Hindlimb muscle (tissue), 1 donor: ENCODE measurements around the gene KIF5A. TPM values are rescaled to one million over a fixed set of nuclear protein-coding genes. Genes with fewer than 3 reads are reported as not detected.
"Not testable (repeated sequence)": the region's sequence is repeated elsewhere in the genome, so short reads cannot be mapped to it uniquely, and the experiment has no call there.

ENCODE experiments used
- DNase-seq: peaks from one replicate; pipeline ENCODE4 v3.0.0-alpha.2; 2013
- polyA plus RNA-seq: library from polyadenylated mRNA; unstranded; fragments of 120-200 nt; gene quantifications from one replicate; pipeline ENCODE4 v1.2.1, GENCODE V29; 2013; ENCODE audit not compliant: insufficient read length

Gene KIF5A
- polyA plus RNA-seq, 1 donor = not detected

DNA sequence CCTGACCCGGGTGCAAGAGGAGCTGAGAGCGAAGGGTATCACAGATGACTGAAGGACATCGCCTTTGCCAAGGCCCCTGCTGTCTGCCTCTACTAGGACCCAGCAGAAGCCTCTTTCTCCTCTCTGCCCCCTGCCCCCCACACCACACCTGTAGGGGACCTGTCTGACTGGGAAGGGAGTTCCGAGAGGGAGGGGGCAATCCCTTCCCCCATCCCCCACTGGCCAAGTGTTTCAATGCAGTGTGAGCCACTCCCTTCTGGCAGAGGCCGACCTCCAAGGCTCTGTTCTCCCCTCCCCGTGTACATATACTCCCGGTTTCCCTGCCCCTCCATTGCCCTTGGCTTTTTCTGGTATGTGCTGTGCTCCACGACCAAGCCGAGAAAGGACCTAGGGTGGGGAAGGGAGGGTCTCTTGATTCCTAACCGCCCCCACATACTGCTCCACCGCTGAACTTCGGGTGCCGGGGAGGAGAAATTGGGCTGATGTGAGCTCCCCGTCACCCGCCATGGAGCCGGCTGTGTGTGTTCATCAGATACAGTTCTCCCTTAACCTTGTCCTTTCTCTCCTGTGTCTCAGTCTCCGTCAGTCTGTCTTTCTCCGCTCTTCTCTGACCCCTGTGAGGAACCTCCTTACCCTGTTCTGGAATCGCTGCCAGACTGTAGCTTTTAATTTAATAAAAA, 59.4 kb downstream of the KIF5A start:
- DNase-seq = no peak

DNA sequence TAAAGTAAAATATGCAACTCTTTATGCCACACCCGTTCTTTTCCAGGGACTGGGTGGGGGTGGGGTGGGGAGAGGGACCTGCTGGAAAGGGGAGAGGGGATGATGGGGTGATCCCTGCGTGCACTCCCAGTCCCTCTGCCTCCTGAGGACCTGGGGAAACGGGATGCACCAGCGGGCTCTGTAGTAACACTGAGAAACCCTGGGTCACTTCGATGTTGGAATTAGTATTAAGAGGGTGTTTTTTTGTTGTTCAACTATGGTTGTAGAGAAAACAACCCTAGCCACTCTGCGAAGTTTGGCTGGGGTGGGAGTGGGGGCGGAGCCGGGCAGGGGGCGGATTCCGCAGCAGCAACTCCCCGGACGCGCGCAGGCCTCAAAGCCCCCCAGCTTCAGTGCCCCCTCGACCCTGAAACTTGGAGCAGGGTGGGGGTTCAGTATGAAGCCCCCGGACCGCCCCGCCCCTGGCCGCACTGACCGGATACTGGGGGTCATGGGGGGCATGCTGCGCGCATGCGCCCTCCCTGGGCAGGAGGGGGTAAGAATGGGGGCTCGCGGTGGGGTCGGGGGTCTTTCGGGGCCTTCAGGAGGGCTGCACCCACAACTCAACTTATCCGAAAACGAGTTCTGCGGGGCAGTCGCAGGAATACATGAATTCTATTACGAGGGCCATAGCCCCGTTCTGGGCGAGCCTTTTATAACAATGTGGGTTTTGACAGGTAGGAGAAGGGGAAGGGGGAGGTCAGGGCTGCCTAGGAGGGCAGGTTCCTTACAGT, 60.1 kb downstream of the KIF5A start:
- peak; percentile 34 for DNase-seq

DNA sequence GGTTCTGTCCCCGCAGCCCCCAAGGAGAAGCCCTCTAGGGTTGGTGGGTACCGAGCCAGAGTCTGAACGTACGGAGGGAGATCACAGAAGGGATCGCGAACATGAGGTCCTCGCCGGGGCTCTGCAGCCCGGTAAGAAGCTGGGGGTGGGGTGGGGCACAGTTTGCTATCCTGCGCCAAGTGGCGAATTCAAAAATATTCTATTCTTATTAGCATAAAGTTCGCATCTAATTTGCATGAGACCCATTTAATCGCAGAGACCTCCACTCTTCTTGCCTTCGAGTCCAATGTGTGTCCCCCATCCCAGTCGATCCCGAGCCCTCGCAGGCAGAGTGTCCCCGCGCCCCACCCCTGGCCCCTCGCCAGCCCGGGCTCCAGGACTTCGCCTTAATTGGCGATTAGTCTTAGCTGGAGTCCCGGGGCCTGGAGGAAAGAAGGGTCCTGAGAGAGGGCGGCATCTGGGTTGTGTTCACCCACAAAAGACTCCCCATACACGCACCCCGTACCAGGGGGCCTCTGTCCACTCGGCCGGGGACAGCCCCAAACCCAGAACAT, 60.8 kb downstream of the KIF5A start:
- DNase-seq = peak; percentile 54

DNA sequence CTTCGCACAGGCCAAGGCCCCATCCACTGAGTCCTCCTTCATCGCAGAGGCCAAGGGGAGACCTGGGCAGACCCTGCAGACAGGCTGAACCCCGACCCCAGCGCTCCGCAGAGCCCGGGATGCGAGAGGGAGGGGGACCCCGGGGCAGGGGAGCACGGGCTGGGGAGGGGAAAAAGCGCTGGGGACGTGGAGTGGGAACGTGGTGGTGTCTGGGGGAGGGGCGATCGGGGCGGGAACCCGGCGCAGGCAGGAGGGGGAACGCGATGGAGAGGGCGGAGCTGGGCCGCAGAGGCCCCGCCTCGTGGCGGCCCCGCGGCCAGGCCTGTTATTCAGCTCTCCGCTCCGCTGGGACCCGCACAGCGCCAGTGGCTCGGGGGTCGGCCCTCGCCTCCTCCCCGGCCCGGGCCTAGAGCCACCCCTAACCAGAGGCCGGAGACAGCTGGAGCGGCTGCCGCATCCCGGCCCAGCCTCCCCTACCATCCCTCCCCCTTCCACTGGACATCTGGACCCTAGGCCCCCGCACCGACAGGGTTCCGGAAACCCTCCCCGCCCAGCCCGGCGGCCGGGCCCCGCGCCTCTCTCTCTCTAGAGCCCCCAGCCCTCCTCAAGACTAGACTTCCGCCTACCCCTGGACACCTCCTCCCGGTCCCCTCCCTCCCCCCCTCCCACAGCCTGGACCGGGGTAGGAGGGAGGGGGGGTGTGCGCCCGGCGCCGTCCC, 61.4 kb downstream of the KIF5A start, which contains the start of gene ARHGEF25:
Gene ARHGEF25 (plus strand): TSS at position 328 of the 719 bp plus-strand sequence. CDS start 460 bp downstream, outside the sequence.
- DNase-seq = peak; percentile 93

DNA sequence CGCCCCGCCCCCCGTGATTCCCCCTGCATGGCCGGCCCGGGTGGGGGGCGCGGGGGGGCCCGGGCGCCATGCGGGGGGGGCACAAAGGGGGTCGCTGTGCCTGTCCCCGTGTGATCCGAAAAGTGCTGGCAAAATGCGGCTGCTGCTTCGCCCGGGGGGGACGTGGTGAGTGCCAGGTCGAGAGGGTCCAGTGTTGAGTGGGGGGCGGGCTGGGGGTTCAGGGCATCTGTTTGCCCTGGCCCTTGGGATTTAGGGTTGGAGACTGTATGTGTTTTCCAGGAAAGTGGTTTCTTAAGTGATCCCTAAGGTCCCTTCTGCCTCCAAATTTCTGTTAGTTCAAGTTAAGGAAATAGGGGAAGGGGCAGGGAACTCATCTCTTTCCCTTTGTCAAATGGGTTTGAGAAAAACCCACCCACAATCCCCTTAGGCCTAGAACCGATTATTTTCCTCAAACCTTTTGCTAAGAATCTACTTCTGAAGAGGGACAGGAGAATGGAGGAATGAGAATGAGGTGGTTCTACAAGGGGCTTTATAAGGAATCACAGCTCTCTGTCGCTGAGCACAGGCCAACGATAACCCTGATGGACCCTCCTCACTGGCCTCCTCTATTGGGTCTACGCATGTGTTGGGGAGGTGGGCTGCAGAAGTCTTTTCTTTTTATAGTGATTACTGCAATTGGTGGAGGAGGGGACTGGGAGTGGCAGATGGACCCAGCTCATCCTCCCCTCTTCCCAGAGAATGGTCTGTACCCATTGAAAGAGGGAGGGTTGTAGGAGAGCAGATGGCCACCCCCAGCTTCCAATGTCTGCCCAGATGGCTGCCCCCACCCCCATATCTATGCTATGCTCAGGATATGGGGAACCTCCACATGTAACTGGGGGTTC, 62.2 kb downstream of the KIF5A start:
- no peak for DNase-seq

DNA sequence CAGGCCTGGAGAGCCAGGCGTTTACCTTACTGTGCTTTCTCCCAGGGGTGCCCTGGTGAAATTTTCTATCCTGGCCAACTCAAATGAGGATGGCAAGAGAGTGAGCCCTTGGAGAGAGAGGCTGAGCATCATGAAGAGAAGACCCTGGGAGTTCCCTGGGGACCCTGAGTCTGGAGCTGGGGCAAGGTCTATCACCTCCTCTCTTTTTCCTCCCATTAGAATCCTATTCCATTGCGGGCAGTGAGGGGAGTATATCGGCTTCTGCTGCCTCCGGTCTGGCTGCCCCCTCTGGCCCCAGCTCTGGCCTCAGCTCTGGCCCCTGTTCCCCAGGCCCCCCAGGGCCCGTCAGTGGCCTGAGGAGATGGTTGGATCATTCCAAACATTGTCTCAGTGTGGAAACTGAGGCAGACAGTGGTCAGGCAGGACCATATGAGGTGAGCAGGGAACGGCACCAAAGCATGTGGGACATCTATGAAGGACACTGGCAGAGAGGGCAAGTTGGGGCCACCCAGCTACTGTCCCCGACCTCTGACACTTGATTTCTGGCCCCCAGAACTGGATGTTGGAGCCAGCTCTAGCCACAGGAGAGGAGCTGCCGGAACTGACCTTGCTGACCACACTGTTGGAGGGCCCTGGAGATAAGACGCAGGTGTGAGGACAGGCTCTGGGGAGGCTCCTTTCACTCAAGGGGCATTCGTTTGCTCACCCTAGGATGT, 63.0 kb downstream of the KIF5A start:
- no peak for DNase-seq

DNA sequence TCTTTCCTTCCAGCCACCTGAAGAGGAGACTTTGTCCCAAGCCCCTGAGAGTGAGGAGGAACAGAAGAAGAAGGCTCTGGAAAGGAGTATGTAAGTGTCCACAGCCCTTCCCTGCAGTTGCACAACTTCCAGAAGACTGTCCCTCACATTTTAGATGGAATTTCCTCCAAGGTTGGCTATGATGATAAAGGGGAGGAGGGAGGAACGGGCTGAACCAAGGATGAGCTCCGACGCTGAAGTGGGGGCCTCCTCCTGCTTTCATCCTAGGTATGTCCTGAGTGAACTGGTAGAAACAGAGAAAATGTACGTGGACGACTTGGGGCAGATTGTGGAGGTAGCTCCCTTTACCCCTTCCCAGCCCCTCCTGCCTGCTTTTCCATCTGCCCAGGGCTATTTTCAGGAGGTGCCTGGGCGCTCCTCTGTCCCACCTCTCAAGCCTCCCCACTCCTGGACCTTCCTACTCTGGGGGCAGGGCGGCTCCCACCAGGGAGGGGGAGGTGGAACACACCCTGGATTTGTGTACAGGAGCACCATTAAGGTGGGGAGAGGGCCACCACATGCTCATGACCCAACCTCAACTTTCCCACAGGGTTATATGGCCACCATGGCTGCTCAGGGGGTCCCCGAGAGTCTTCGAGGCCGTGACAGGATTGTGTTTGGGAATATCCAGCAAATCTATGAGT, 63.7 kb downstream of the KIF5A start:
- no peak for DNase-seq

DNA sequence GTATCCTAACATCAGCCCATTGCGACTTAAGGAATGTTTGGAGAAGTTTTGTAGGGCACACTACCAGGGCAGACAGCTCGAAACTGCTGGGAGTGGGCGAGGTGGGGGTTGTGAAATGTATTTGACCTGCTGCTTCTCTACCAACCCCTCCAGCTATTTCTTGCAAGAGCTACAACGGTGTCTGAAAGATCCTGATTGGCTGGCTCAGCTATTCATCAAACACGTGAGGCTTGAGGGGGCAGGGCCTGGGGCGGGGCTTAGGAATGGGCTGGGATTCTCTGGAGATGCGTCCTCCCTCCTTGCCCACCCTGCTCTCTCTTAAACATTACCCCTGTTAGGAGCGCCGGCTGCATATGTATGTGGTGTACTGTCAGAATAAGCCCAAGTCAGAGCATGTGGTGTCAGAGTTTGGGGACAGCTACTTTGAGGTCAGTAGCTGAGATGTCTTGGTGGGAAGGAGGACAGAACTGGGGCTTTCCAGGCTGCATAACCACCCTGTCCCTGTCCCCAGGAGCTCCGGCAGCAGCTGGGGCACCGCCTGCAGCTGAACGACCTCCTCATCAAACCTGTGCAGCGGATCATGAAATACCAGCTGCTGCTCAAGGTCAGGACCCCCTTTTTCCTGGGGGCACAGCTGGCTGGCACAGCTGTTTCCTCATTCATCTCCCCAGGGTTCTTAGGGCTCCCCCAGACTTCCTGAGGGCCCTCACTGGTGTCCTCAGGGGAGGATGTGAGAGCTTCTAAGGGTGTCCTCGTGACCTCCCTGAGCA, 64.5 kb downstream of the KIF5A start:
- DNase-seq = no peak

DNA sequence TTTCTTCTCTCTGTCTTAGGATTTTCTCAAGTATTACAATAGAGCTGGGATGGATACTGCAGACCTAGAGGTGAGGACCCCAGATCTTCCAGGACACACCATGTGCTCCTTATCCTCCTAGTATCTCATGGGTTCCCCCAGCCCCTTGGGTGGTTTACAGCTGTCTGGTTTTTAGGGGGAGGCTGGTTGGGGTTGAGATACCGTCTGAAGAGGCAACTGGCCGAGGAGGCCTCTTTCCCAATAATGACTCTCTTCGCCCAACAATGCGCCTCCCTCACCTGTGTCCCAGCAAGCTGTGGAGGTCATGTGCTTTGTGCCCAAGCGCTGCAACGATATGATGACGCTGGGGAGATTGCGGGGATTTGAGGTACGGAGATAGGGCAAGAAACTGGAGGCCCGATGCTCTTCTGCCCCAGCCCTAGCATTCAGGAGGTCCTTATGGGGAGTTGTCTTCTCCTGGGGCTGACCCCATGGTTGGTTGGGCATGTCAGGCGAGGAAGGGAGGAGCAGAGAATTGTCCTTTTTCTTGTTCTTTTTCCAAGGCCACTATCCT, 65.2 kb downstream of the KIF5A start:
- no peak for DNase-seq

DNA sequence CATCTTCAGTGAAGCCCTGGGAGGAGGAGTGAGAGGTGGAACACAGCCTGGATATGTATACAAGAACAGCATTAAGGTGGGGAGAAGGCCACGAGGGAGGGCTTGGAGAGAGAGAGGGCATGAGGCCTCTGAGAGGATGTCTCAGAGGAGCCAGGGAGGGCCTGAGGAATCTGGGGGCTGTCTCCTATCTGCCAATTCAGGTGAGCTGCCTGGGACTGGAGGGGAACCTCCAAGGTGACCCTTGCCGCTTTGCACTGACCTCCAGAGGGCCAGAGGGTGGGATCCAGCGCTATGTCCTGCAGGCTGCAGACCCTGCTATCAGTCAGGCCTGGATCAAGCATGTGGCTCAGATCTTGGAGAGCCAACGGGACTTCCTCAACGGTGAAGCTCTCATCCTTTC, 65.8 kb downstream of the KIF5A start:
- DNase-seq = no peak

DNA sequence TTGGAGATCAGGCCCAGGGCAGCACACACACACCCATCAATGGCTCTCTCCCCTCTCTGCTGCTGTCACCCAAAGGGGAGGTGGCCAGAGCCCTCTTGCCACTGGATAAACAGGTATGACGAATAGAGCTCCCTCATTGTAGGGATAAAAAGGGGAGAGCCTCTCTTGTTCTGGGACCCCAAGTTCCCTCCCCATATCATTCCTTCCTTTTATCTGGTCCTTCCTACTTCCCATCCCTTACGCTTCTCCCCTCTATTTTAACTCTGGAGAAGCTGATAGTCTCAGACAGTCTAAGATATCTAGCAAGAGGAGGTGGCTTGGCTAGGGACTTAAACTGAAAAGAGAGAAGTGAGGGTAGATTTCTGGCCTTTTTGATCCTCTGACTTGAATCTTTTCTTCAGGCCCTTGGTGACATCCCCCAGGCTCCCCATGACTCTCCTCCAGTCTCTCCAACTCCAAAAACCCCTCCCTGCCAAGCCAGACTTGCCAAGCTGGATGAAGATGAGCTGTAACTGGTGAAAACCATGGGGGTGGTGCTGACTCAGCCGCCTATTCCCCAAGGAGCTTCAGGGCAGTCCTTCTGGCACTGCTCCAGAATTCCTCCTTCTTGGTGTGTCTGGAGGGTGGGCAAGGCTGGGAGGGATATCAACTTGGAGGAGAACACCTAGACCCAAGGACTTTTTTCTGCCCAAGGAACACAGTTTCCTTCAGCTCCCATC, 66.7 kb downstream of the KIF5A start:
- no peak for DNase-seq

DNA sequence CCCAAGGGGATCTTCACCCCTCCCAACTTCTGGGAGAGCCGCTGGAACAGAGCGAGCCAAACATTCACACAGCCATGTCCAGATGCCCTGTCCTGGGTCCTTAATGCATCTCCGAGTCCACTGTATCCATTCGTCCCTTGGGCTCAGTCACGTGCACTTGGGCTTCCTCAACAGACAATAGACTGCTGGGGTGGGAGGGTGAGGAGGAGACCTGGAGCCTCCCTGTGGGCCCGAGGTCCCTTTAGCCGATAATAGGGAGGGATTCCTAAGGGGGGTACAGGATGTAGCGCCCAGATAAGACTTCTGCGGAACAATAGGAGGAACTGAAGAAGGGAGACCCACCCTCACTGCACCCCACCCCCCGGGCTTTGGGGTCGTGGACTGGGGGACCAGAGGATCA, 68.1 kb downstream of the KIF5A start:
- DNase-seq = no peak

DNA sequence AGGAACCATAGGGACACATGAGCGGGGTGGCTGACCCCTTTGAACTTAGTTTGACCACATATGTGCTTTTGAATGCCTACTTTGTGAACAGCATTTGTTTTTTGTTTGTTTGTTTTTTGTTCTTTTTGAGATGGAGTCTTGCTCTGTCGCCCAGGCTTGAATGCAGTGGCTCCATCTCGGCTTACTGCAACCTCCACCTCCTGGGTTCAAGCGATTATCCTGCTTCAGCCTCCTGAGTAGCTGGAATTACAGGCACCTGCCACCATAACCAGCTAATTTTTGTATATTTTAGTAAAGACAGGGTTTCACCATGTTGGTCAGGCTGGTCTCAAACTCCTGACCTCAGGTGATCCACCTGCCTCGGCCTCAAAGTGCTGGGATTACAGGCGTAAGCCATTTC, 68.6 kb downstream of the KIF5A start:
- not testable (repeated sequence) for DNase-seq

DNA sequence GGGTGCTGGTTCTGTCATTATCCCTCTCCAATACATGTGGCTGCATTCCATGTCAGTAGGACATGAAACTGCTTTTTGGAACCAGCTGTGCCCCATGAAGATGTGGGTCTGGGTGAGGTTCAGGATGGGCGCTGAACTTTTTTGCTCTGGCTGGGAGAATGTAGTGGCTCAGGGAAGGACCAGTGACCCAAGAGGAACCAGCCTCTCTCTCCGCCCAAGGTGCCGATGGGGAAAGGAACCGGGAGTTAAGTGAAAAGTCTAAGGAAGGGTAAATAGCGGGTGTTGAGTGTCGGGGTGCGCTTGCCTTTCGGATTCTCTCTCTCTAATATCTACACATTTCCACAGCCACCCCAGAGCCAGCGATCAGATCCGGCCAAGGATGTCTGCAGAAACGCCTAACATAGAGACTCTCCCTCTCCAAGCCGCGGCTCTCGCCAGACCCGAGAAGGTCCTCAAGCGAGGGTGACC, 69.2 kb downstream of the KIF5A start:
- no peak for DNase-seq

DNA sequence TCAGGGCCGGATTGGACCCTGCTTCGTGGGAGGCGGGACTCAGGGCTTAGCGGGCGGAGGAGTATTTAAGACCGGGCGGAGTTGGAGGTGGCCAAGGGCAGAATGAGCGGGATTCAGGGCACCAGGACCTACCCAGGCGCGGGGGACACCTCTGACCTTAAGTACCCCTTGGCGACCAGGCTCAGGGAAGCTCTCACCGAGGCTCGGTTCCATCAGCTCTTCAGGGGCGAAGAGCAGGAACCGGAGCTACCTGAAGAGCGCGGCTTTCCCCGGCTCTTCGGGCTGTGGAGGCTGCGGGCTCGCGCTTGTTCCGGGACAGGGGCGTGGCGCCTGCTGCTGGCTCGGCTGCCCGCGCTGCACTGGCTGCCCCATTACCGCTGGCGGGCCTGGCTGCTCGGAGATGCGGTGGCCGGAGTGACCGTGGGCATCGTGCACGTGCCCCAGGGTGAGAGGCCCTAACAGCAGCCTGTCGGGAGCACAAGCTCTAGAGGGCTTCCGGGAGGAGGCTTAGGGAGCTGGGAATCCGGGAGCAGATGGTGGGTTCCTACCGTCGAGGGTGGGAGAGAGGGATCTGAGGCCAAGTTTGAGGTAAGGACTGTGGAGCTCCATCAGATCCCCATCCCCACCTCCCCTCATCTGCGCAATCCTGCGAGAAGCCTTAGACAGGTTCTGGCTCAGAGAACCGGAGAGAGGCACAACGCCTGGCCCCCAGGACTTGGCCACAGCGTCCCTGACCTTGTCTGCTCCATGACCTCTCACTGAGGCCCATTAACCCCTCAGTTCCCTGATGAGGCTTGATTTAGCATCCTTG, 69.8 kb downstream of the KIF5A start:
- no peak for DNase-seq

DNA sequence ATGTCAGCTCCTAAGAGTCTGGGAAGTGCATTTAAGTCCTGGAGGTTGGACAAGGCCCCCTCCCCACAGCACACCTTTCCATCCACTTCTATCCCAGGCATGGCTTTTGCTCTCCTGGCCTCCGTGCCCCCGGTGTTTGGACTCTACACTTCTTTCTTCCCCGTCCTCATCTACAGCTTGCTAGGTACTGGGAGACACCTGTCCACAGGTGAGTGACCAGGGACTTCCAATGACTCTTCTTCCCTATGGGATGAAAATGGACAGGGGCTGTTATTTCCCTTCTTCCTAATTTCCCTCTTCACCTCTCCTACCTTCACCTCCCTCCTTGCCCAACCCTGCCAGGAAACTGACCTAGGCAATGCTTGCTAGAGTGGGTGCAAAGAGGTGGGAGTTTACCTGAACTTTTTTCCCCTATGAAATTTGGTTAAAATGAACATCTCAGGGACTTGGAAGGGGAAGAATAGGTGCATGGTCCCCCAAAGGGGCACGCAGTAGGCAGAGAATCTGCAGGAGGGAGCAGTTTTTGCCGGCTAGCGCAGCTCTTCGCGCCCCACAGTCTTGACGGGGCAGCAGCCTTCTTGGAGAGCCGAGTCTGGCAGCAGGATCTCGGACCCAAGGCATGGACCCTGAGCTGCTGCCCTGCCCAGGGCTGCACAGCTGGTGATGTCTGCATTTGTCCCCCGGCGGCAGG, 70.5 kb downstream of the KIF5A start:
- no peak for DNase-seq

DNA sequence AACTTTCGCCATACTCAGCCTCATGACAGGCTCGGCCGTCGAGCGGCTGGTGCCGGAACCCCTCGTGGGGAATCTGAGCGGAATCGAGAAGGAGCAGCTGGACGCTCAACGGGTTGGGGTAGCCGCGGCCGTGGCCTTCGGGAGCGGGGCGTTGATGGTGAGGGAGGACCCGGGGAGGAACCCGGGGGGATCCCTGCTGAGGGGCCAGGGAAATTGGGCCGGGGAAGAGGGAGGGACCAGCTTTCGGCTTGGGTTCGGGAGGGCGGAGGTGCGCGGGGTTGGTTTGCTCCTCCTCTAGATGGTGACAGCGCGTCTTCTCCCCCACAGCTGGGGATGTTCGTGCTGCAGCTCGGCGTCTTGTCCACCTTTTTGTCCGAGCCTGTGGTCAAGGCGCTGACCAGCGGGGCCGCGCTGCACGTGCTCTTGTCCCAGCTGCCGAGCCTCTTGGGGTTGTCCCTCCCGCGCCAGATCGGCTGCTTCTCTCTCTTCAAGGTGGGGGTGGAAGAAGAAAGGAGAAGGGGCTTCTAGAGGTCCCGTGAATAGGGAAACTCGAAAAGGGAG, 71.2 kb downstream of the KIF5A start:
- no peak for DNase-seq
